ENCODE results near the gene FGGY. TPM values are rescaled to one million over a fixed set of nuclear protein-coding genes. Genes with fewer than 3 reads are reported as not detected.

The FGGY gene
- total and polyA plus RNA-seq, 4 donors = 9.0 to 44.4 (median 21.1) TPM

- Histone ChIP-seq H3K9me3 (ENCODE audit: control insufficient read depth, insufficient read depth, low read length) (no peaks in the 10 kb centered on the region), H3K4me1 (ENCODE audit: control insufficient read depth, insufficient read depth, low read length) (no peaks in the 10 kb centered on the region), H3K36me3 (ENCODE audit: control insufficient read depth, insufficient read depth, low read length) (no peaks in the 10 kb centered on the region), H3K27me3 (ENCODE audit: control insufficient read depth, insufficient read depth, low read length) (no peaks in the 10 kb centered on the region), H3K4me3 (ENCODE audit: low read depth, low read length) (no peak overlapping the region), H3K27ac (ENCODE audit: low read depth, low read length) (no peak overlapping the region)
- DNase-seq (ENCODE audit: low read depth in 4 of 6, low spot score in 6 of 6) = no peak
- WGBS (ENCODE audit: insufficient coverage) = no CpG with 5 or more reads among the region's 1 CpG
Measured at GRCh38 chr1:59443310-59443709, 146.4 kb downstream of the FGGY start.

- Histone ChIP-seq H3K27ac (ENCODE audit: low read depth, low read length) (no peak overlapping the region), H3K27me3 (ENCODE audit: control insufficient read depth, insufficient read depth, low read length) (no peaks in the 10 kb centered on the region), H3K4me3 (ENCODE audit: low read depth, low read length) (no peak overlapping the region), H3K4me1 (ENCODE audit: control insufficient read depth, insufficient read depth, low read length) (no peaks in the 10 kb centered on the region), H3K36me3 (ENCODE audit: control insufficient read depth, insufficient read depth, low read length) (no peaks in the 10 kb centered on the region), H3K9me3 (ENCODE audit: control insufficient read depth, insufficient read depth, low read length) (no peaks in the 10 kb centered on the region)
- 100% methylated on average over 5 of the region's 6 CpGs for WGBS (ENCODE audit: insufficient coverage)
- no peak for DNase-seq (ENCODE audit: low read depth in 4 of 6, low spot score in 6 of 6)
Measured at GRCh38 chr1:59444520-59444919, 147.6 kb downstream of the FGGY start.

GRCh38 chr1:59445040-59445439, 148.1 kb downstream of the FGGY start:
- no peaks in the 10 kb centered on the region for H3K9me3 ChIP-seq (ENCODE audit: control insufficient read depth, insufficient read depth, low read length)
- H3K27me3 ChIP-seq (ENCODE audit: control insufficient read depth, insufficient read depth, low read length) = no peaks in the 10 kb centered on the region
- H3K4me1 ChIP-seq (ENCODE audit: control insufficient read depth, insufficient read depth, low read length) = no peaks in the 10 kb centered on the region
- WGBS (ENCODE audit: insufficient coverage) = 83% methylated on average over 1 of the region's 1 CpG
- no peak overlapping the region for H3K27ac ChIP-seq (ENCODE audit: low read depth, low read length)
- H3K36me3 ChIP-seq (ENCODE audit: control insufficient read depth, insufficient read depth, low read length) = no peaks in the 10 kb centered on the region
- no peak overlapping the region for H3K4me3 ChIP-seq (ENCODE audit: low read depth, low read length)
- DNase-seq (ENCODE audit: low read depth in 4 of 6, low spot score in 6 of 6) = no peak

DNA sequence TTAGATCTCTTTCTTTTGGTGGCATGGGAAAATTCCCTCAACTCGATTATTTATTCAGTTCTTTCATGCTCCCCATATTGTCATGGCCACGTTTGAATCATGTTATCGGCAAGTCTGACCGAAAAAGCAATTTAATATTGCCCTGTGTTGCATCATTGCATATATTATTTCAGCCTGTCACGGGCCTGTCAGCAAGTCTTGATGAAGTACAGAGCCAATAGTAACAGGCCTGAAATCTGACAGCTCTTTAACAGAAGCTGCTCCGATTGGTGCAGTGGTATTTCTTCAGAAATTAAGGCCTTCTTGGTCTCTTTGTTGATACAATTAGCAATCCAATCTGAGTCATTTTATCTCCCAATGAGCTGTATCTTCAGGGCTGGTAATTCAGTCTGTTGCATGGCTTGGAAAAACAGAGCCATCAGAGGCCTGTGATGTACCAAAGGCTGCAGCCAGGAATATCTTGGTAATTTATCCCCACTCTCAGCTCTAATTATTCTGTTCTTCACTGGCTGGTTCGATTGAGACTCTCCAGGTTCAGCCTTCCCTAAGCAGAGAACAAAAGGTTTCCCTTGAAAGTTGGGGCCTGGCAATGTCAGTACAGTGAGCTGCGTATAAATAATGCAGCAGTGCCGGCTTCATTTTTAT, 149.5 kb downstream of the FGGY start:
- no peaks in the 10 kb centered on the region for H3K4me1 ChIP-seq (ENCODE audit: control insufficient read depth, insufficient read depth, low read length)
- no peaks in the 10 kb centered on the region for H3K27me3 ChIP-seq (ENCODE audit: control insufficient read depth, insufficient read depth, low read length)
- H3K9me3 ChIP-seq (ENCODE audit: control insufficient read depth, insufficient read depth, low read length) = no peaks in the 10 kb centered on the region
- WGBS (ENCODE audit: insufficient coverage) = 38% methylated on average over 6 of the region's 9 CpGs
- H3K27ac ChIP-seq (ENCODE audit: low read depth, low read length) = peak overlapping the region; percentile 18
- peak in 2 of 6 donors; percentile 58 to 65 for DNase-seq (ENCODE audit: low read depth in 4 of 6, low spot score in 6 of 6)
- no peak overlapping the region for H3K4me3 ChIP-seq (ENCODE audit: low read depth, low read length)
- H3K36me3 ChIP-seq (ENCODE audit: control insufficient read depth, insufficient read depth, low read length) = no peaks in the 10 kb centered on the region

GRCh38 chr1:59452026-59452425, 155.1 kb downstream of the FGGY start:
- Histone ChIP-seq H3K4me3 (ENCODE audit: low read depth, low read length) (no peak overlapping the region), H3K4me1 (ENCODE audit: control insufficient read depth, insufficient read depth, low read length) (no peaks in the 10 kb centered on the region), H3K9me3 (ENCODE audit: control insufficient read depth, insufficient read depth, low read length) (no peaks in the 10 kb centered on the region), H3K36me3 (ENCODE audit: control insufficient read depth, insufficient read depth, low read length) (no peaks in the 10 kb centered on the region), H3K27me3 (ENCODE audit: control insufficient read depth, insufficient read depth, low read length) (no peaks in the 10 kb centered on the region), H3K27ac (ENCODE audit: low read depth, low read length) (no peak overlapping the region)
- no CpG with 5 or more reads among the region's 1 CpG for WGBS (ENCODE audit: insufficient coverage)
- DNase-seq (ENCODE audit: low read depth in 4 of 6, low spot score in 6 of 6) = no peak

GRCh38 chr1:59452559-59452958, 155.7 kb downstream of the FGGY start:
- H3K4me3 ChIP-seq (ENCODE audit: low read depth, low read length) = no peak overlapping the region
- no peaks in the 10 kb centered on the region for H3K36me3 ChIP-seq (ENCODE audit: control insufficient read depth, insufficient read depth, low read length)
- no peak for DNase-seq (ENCODE audit: low read depth in 4 of 6, low spot score in 6 of 6)
- no peak overlapping the region for H3K27ac ChIP-seq (ENCODE audit: low read depth, low read length)
- no peaks in the 10 kb centered on the region for H3K4me1 ChIP-seq (ENCODE audit: control insufficient read depth, insufficient read depth, low read length)
- no peaks in the 10 kb centered on the region for H3K9me3 ChIP-seq (ENCODE audit: control insufficient read depth, insufficient read depth, low read length)
- 92% methylated on average over 1 of the region's 1 CpG for WGBS (ENCODE audit: insufficient coverage)
- H3K27me3 ChIP-seq (ENCODE audit: control insufficient read depth, insufficient read depth, low read length) = no peaks in the 10 kb centered on the region

GRCh38 chr1:59453297-59453968, 156.5 kb downstream of the FGGY start:
- DNase-seq (ENCODE audit: low read depth in 4 of 6, low spot score in 6 of 6) = no peak
- H3K4me1 ChIP-seq (ENCODE audit: control insufficient read depth, insufficient read depth, low read length) = no peaks in the 10 kb centered on the region
- H3K27me3 ChIP-seq (ENCODE audit: control insufficient read depth, insufficient read depth, low read length) = no peaks in the 10 kb centered on the region
- no peaks in the 10 kb centered on the region for H3K9me3 ChIP-seq (ENCODE audit: control insufficient read depth, insufficient read depth, low read length)
- H3K36me3 ChIP-seq (ENCODE audit: control insufficient read depth, insufficient read depth, low read length) = no peaks in the 10 kb centered on the region
- H3K4me3 ChIP-seq (ENCODE audit: low read depth, low read length) = no peak overlapping the region
- no peak overlapping the region for H3K27ac ChIP-seq (ENCODE audit: low read depth, low read length)
- 92% methylated on average over 2 of the region's 2 CpGs for WGBS (ENCODE audit: insufficient coverage)

DNA sequence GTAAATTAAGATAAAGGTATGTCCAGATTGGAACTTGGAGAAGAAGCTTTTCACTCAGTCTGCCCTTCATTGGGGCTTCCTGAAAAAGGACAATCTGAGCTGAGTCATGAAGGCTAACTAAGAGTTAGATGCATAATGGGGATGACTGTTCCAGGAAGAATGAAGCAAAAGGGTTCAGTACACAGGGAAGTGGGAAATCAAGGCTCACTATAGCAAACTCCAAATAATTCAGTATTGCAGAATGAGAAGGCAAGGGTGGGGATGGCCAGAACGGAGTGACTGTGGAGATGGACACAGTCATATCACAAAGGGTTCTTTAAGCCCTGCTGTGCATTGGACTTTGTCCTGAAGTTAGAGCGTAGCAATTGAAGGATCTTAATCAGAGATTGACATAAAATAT, 158.3 kb downstream of the FGGY start:
- Histone ChIP-seq H3K4me1 (ENCODE audit: control insufficient read depth, insufficient read depth, low read length) (no peaks in the 10 kb centered on the region), H3K27me3 (ENCODE audit: control insufficient read depth, insufficient read depth, low read length) (no peaks in the 10 kb centered on the region), H3K27ac (ENCODE audit: low read depth, low read length) (no peak overlapping the region), H3K36me3 (ENCODE audit: control insufficient read depth, insufficient read depth, low read length) (no peaks in the 10 kb centered on the region), H3K9me3 (ENCODE audit: control insufficient read depth, insufficient read depth, low read length) (peaks cover under 1% of the 10 kb centered on the region), H3K4me3 (ENCODE audit: low read depth, low read length) (no peak overlapping the region)
- WGBS (ENCODE audit: insufficient coverage) = no CpG with 5 or more reads among the region's 2 CpGs
- DNase-seq (ENCODE audit: low read depth in 4 of 6, low spot score in 6 of 6) = no peak

DNA sequence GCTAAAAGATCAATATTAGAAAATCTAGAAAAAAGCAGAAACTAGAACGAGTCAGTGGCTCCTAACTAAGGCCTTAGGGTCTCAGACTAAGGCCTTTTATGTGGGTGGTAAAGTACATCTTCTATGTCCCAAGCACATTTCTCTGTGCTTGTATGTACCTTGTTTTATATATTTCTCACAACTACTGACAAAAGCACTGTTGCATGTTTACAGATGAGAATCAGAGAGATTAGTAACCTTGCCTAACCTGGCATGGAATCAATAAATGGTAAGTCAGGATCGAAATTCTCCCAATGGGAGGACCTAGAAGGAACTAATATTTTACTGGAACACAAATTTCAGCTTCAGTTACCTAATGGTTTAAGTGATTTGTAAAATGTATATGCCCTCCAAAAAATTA, 160.9 kb downstream of the FGGY start:
- no peak for DNase-seq (ENCODE audit: low read depth in 4 of 6, low spot score in 6 of 6)
- H3K4me3 ChIP-seq (ENCODE audit: low read depth, low read length) = no peak overlapping the region
- WGBS (ENCODE audit: insufficient coverage) = no CpG with 5 or more reads among the region's 2 CpGs
- no peaks in the 10 kb centered on the region for H3K27me3 ChIP-seq (ENCODE audit: control insufficient read depth, insufficient read depth, low read length)
- no peaks in the 10 kb centered on the region for H3K36me3 ChIP-seq (ENCODE audit: control insufficient read depth, insufficient read depth, low read length)
- no peak overlapping the region for H3K27ac ChIP-seq (ENCODE audit: low read depth, low read length)
- H3K4me1 ChIP-seq (ENCODE audit: control insufficient read depth, insufficient read depth, low read length) = no peaks in the 10 kb centered on the region
- H3K9me3 ChIP-seq (ENCODE audit: control insufficient read depth, insufficient read depth, low read length) = peaks cover 1% of the 10 kb centered on the region

DNA sequence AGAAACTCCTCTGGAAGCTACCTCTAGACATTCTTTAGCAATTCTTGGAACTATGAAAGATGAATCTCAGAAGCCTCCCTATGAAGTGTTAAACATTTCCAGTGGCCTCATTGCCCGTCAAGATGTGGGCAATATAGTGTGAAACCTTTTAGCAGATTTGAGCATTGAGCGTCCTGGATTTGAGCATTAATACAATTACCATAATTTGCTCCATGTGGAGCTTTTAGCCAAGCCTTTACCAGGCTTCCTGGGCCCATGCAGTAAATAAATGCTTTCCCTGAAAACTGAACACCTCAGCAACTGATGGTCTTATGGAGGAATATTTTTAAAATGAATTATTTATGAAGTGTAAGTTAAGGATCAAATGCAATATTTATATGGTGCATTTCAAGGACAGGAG, 162.0 kb downstream of the FGGY start:
- no CpG with 5 or more reads among the region's 2 CpGs for WGBS (ENCODE audit: insufficient coverage)
- no peaks in the 10 kb centered on the region for H3K4me1 ChIP-seq (ENCODE audit: control insufficient read depth, insufficient read depth, low read length)
- no peaks in the 10 kb centered on the region for H3K27me3 ChIP-seq (ENCODE audit: control insufficient read depth, insufficient read depth, low read length)
- H3K9me3 ChIP-seq (ENCODE audit: control insufficient read depth, insufficient read depth, low read length) = peaks cover 1% of the 10 kb centered on the region
- DNase-seq (ENCODE audit: low read depth in 4 of 6, low spot score in 6 of 6) = no peak
- no peaks in the 10 kb centered on the region for H3K36me3 ChIP-seq (ENCODE audit: control insufficient read depth, insufficient read depth, low read length)
- no peak overlapping the region for H3K27ac ChIP-seq (ENCODE audit: low read depth, low read length)
- H3K4me3 ChIP-seq (ENCODE audit: low read depth, low read length) = no peak overlapping the region

All from spinal cord (tissue), 10 donors.